ENCODE results near the gene DGKI. TPM values are rescaled to one million over a fixed set of nuclear protein-coding genes. Genes with fewer than 3 reads are reported as not detected.

Gene DGKI
- total and polyA plus RNA-seq, 5 donors from 2014 or later: not detected

DNA sequence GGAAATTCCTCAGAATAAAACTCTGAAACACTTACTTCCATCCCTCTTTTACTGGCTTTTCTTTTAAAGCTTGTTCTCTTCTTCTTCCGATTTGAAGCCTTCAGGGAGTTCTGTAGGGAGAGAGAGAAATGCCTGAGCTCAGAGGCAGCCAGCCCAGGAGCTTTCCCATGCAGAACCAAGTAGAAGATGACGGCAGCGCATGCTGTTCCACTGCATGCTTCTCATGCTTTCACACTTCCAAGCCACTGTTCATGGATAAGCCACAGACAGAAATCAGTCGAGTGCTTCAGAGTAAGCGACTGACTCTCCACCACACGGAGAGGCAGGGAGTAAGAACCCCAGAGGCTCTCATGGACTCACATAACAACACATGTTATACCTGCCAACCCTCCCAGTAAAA, 237.3 kb downstream of the DGKI start:
- H3K4me3 Mint-ChIP-seq: no peak overlapping the region
- no peak for DNase-seq
- no peaks in the 10 kb centered on the region for H3K36me3 Mint-ChIP-seq

DNA sequence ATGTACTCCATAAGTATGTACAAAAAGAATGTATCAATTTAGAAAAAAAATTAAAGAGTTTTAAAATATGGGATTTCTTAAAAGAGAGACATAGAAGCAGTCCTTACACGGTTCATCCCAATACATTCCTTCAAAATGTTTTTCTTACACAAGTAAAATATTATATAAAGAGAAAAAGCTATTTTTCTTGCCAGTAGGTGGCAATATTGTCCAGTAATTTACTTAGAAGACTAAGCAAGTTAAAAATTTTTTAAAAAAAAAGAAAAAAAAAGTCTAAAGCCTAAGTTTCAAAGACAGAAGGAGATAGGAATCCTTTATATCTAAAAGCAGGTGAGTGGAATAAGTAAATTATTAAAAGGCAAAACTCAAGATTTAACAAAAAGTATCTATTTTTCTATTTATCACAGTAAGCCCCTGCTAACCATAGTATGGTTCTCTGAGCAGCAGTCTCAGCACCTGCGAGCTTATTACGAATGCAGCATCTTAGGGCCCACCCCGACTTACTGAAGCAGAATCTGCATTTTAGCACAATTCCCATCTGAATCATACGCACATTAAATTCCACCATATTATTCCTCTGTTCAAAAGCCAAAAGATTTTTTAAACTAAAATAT, 240.6 kb downstream of the DGKI start:
- H3K27ac ChIP-seq (ENCODE audit: insufficient read depth, low read length, poor library complexity, severe bottlenecking): no peak overlapping the region
- no peak for ATAC-seq (ENCODE audit: low read depth in 2 of 2)
- Mint-ChIP-seq H3K36me3 (no peaks in the 10 kb centered on the region), H3K4me1 (no peaks in the 10 kb centered on the region), H3K27ac (no peak overlapping the region), H3K9me3 (no peaks in the 10 kb centered on the region), H3K4me3 (no peak overlapping the region), H3K27me3 (peaks cover 9% of the 10 kb centered on the region)
- peaks cover 2% of the 10 kb centered on the region for H3K27me3 ChIP-seq (ENCODE audit: control insufficient read depth, insufficient read depth, low read length)
- H3K9me3 ChIP-seq (ENCODE audit: control insufficient read depth in 2 of 2, low read length in 2 of 2): no peaks in the 10 kb centered on the region
- peak in 2 of 3 donors; percentile 20 to 45 for DNase-seq
- H3K4me1 ChIP-seq (ENCODE audit: control insufficient read depth, insufficient read depth, low read length, poor library complexity, severe bottlenecking): no peaks in the 10 kb centered on the region
- no peaks in the 10 kb centered on the region for H3K36me3 ChIP-seq (ENCODE audit: control insufficient read depth, insufficient read depth, low read length)
- H3K4me3 ChIP-seq (ENCODE audit: low read depth, low read length): no peak overlapping the region

More for the DNA sequence above, 237.3 kb downstream of the DGKI start:
- no peaks in the 10 kb centered on the region for H3K9me3 Mint-ChIP-seq
- Histone ChIP-seq H3K36me3 (ENCODE audit: control insufficient read depth, insufficient read depth, low read length) (no peaks in the 10 kb centered on the region), H3K27ac (ENCODE audit: insufficient read depth, low read length, poor library complexity, severe bottlenecking) (no peak overlapping the region), H3K9me3 (ENCODE audit: control insufficient read depth in 2 of 2, low read length in 2 of 2) (no peaks in the 10 kb centered on the region), H3K27me3 (ENCODE audit: control insufficient read depth, insufficient read depth, low read length) (peaks cover 2% of the 10 kb centered on the region), H3K4me1 (ENCODE audit: control insufficient read depth, insufficient read depth, low read length, poor library complexity, severe bottlenecking) (no peaks in the 10 kb centered on the region), H3K4me3 (ENCODE audit: low read depth, low read length) (no peak overlapping the region)
- peaks cover 6% of the 10 kb centered on the region for H3K27me3 Mint-ChIP-seq
- H3K4me1 Mint-ChIP-seq: no peaks in the 10 kb centered on the region
- no peak for ATAC-seq (ENCODE audit: low read depth in 2 of 2)
- H3K27ac Mint-ChIP-seq: no peak overlapping the region

DNA sequence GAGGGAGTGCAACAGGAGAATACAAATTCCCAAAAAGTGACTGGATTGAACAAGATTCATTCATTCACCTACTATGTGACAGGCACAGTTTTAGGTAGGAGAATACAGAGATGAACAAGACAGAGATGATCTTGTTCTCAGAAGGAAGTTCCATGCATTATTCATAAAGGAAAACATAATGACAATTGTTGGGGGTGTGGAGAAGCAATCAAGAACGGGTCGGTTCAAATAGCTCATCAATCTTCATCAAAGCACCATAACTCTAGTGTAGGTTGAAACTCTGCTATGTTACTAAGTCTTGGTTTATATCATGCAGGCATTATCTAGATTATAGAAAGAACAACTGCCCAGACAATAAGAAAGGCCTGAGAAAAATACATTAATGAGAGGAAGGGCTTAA, 243.7 kb downstream of the DGKI start:
- H3K4me1 Mint-ChIP-seq: no peaks in the 10 kb centered on the region

DNA sequence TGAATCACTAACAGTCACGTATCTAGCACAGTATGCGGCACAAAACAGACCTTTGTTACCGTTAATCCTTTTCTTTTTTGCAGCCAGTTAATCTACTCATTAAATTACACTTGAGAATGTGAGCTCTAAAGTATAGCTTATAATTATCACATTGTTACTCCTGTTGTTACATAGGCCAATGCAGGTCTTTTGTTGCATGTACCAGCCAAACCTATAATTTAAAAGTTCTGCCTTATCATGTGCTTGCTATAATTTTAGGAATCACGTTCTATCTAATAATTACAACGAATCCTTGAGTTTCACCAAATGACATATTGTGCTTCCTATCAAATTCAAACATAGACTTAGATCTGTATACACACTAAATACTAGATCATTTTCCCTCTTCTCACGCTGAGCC, 245.1 kb downstream of the DGKI start:
- Histone ChIP-seq H3K9me3 (ENCODE audit: control insufficient read depth in 2 of 2, low read length in 2 of 2) (no peaks in the 10 kb centered on the region), H3K27ac (ENCODE audit: insufficient read depth, low read length, poor library complexity, severe bottlenecking) (no peak overlapping the region), H3K4me3 (ENCODE audit: low read depth, low read length) (no peak overlapping the region), H3K27me3 (ENCODE audit: control insufficient read depth, insufficient read depth, low read length) (no peaks in the 10 kb centered on the region), H3K4me1 (ENCODE audit: control insufficient read depth, insufficient read depth, low read length, poor library complexity, severe bottlenecking) (no peaks in the 10 kb centered on the region), H3K36me3 (ENCODE audit: control insufficient read depth, insufficient read depth, low read length) (no peaks in the 10 kb centered on the region)
- no peak overlapping the region for H3K27ac Mint-ChIP-seq
- no peak overlapping the region for H3K4me3 Mint-ChIP-seq
- H3K27me3 Mint-ChIP-seq: peaks cover 4% of the 10 kb centered on the region
- H3K4me1 Mint-ChIP-seq: no peaks in the 10 kb centered on the region
- DNase-seq: no peak
- no peaks in the 10 kb centered on the region for H3K36me3 Mint-ChIP-seq
- H3K9me3 Mint-ChIP-seq: peaks cover 0 to 1% (median 0%) of the 10 kb centered on the region in 7 donors
- ATAC-seq (ENCODE audit: low read depth in 2 of 2): no peak

More for the DNA sequence above, 243.7 kb downstream of the DGKI start:
- no peaks in the 10 kb centered on the region for H3K9me3 ChIP-seq (ENCODE audit: control insufficient read depth in 2 of 2, low read length in 2 of 2)
- Mint-ChIP-seq H3K27ac (no peak overlapping the region), H3K27me3 (peaks cover 4% of the 10 kb centered on the region), H3K36me3 (no peaks in the 10 kb centered on the region), H3K4me3 (no peak overlapping the region), H3K9me3 (peaks cover 0 to 1% (median 0%) of the 10 kb centered on the region in 7 donors)
- no peaks in the 10 kb centered on the region for H3K4me1 ChIP-seq (ENCODE audit: control insufficient read depth, insufficient read depth, low read length, poor library complexity, severe bottlenecking)
- no peak overlapping the region for H3K27ac ChIP-seq (ENCODE audit: insufficient read depth, low read length, poor library complexity, severe bottlenecking)
- H3K36me3 ChIP-seq (ENCODE audit: control insufficient read depth, insufficient read depth, low read length): no peaks in the 10 kb centered on the region
- H3K27me3 ChIP-seq (ENCODE audit: control insufficient read depth, insufficient read depth, low read length): no peaks in the 10 kb centered on the region
- no peak for DNase-seq
- no peak overlapping the region for H3K4me3 ChIP-seq (ENCODE audit: low read depth, low read length)
- ATAC-seq (ENCODE audit: low read depth in 2 of 2): no peak

DNA sequence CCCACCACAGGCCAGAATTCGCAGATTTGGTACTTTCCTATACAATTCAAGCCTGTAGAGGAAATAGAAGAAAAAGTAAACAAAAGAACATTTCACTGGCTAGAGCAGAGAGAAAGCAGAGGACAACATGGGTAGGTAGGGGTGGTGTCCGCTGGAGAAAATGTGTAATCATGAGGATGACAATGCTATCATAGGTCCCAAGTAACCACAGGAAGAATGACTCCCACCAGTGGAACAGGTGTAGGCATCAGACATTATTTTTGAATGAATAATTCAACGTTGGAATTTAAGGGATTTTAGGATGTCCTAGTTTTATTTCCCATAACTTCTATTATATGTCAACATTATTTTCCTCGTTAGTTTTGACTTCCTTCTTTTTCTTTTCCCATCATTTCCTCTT, 248.9 kb downstream of the DGKI start:
- no peaks in the 10 kb centered on the region for H3K36me3 Mint-ChIP-seq
- no peaks in the 10 kb centered on the region for H3K9me3 ChIP-seq (ENCODE audit: control insufficient read depth in 2 of 2, low read length in 2 of 2)

DNA sequence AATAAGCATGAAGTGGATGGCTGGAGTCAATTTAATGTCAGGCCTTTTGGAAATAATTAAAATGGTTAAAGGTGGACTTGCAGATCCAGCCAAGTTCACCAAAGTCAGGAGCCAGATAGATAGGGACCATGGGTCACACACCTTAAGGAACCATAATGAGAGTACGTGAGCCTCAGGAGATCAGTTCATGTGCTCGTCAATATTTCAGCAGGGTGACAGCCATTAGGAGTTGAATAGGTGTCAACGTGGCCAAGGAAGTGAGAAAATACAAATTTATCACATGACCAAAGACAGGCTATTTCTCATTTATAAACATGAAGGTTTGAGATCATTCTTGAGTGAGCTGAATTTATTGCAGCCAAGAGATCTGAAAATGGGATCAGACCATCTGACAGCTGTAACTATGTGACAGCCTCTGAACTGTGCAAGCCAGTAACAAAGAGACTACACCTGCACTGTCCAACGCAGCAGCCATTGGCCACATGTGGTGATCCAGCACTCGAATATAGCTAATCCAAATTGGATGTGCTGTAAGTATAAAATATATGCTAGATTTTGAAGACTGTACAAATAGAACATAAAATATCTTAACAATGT, 253.6 kb downstream of the DGKI start:
- ATAC-seq (ENCODE audit: low read depth in 2 of 2): no peak
- no peak overlapping the region for H3K4me3 Mint-ChIP-seq

More for the DNA sequence above, 248.9 kb downstream of the DGKI start:
- Mint-ChIP-seq H3K9me3 (peaks cover 0 to 2% (median 0%) of the 10 kb centered on the region in 7 donors), H3K27me3 (no peaks in the 10 kb centered on the region), H3K4me3 (no peak overlapping the region), H3K27ac (no peak overlapping the region), H3K4me1 (no peaks in the 10 kb centered on the region)
- Histone ChIP-seq H3K27me3 (ENCODE audit: control insufficient read depth, insufficient read depth, low read length) (no peaks in the 10 kb centered on the region), H3K4me3 (ENCODE audit: low read depth, low read length) (no peak overlapping the region), H3K27ac (ENCODE audit: insufficient read depth, low read length, poor library complexity, severe bottlenecking) (no peak overlapping the region), H3K4me1 (ENCODE audit: control insufficient read depth, insufficient read depth, low read length, poor library complexity, severe bottlenecking) (no peaks in the 10 kb centered on the region), H3K36me3 (ENCODE audit: control insufficient read depth, insufficient read depth, low read length) (no peaks in the 10 kb centered on the region)
- no peak for ATAC-seq (ENCODE audit: low read depth in 2 of 2)
- no peak for DNase-seq

DNA sequence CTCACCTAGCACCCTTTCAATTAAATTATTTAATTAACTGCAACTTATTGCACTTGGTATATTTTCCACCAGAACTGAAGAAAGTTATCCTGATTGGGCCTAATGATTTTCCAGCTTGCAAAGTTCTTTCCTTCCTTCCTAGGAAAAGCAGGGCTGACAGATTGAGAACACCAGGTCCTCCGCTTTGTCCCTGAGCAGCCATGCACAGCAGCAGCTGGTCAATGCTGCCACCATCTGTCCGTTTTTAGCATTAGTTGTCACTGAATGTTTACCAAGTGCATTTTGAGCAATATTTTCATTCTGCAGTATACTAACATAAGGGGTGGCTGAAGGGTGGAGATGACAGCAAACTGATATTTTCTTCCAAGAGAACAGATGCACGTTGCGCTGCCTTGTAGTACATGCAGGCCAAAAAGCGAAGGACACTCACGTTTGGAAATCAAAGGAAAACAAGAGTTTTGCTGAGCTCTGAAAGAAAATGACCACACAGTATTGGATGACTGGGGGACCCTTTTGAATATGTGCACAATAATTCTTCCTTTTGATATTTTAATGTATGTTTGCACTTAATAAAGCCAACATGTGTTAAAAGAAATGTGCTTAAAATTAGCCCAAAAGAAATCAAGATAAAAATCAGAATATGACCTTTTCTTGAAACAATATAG, 254.4 kb downstream of the DGKI start:
- H3K4me3 ChIP-seq (ENCODE audit: low read depth, low read length): no peak overlapping the region
- H3K27me3 ChIP-seq (ENCODE audit: control insufficient read depth, insufficient read depth, low read length): no peaks in the 10 kb centered on the region
- no peaks in the 10 kb centered on the region for H3K9me3 ChIP-seq (ENCODE audit: control insufficient read depth in 2 of 2, low read length in 2 of 2)
- H3K9me3 Mint-ChIP-seq: peaks cover 0 to 2% (median 0%) of the 10 kb centered on the region in 7 donors
- H3K4me3 Mint-ChIP-seq: no peak overlapping the region
- H3K4me1 ChIP-seq (ENCODE audit: control insufficient read depth, insufficient read depth, low read length, poor library complexity, severe bottlenecking): no peaks in the 10 kb centered on the region
- no peaks in the 10 kb centered on the region for H3K4me1 Mint-ChIP-seq
- no peaks in the 10 kb centered on the region for H3K36me3 Mint-ChIP-seq
- no peak overlapping the region for H3K27ac Mint-ChIP-seq
- H3K36me3 ChIP-seq (ENCODE audit: control insufficient read depth, insufficient read depth, low read length): no peaks in the 10 kb centered on the region
- H3K27me3 Mint-ChIP-seq: no peaks in the 10 kb centered on the region
- no peak for ATAC-seq (ENCODE audit: low read depth in 2 of 2)
- peak in 1 of 3 donors; percentile 2 for DNase-seq
- H3K27ac ChIP-seq (ENCODE audit: insufficient read depth, low read length, poor library complexity, severe bottlenecking): no peak overlapping the region

More for the DNA sequence above, 253.6 kb downstream of the DGKI start:
- no peaks in the 10 kb centered on the region for H3K27me3 ChIP-seq (ENCODE audit: control insufficient read depth, insufficient read depth, low read length)
- no peaks in the 10 kb centered on the region for H3K36me3 Mint-ChIP-seq
- no peaks in the 10 kb centered on the region for H3K4me1 ChIP-seq (ENCODE audit: control insufficient read depth, insufficient read depth, low read length, poor library complexity, severe bottlenecking)
- no peaks in the 10 kb centered on the region for H3K27me3 Mint-ChIP-seq
- H3K36me3 ChIP-seq (ENCODE audit: control insufficient read depth, insufficient read depth, low read length): no peaks in the 10 kb centered on the region
- H3K4me1 Mint-ChIP-seq: no peaks in the 10 kb centered on the region
- H3K9me3 ChIP-seq (ENCODE audit: control insufficient read depth in 2 of 2, low read length in 2 of 2): no peaks in the 10 kb centered on the region
- no peak overlapping the region for H3K27ac Mint-ChIP-seq
- no peak for DNase-seq
- H3K4me3 ChIP-seq (ENCODE audit: low read depth, low read length): no peak overlapping the region
- peaks cover 0 to 2% (median 0%) of the 10 kb centered on the region in 7 donors for H3K9me3 Mint-ChIP-seq
- H3K27ac ChIP-seq (ENCODE audit: insufficient read depth, low read length, poor library complexity, severe bottlenecking): no peak overlapping the region

All from CD4-positive, CD25-positive, alpha-beta regulatory T cell (primary cell).